ENCODE data around the gene SVEP1. TPM values are rescaled to one million over a fixed set of nuclear protein-coding genes. Genes with fewer than 3 reads are reported as not detected.
"Not testable (repeated sequence)": the region's sequence is repeated elsewhere in the genome, so short reads cannot be mapped to it uniquely, and the experiment has no call there.

SVEP1 gene
- total RNA-seq, 4 donors from 2014 or later = 41.9 to 71.6 (median 60.6) TPM

DNA sequence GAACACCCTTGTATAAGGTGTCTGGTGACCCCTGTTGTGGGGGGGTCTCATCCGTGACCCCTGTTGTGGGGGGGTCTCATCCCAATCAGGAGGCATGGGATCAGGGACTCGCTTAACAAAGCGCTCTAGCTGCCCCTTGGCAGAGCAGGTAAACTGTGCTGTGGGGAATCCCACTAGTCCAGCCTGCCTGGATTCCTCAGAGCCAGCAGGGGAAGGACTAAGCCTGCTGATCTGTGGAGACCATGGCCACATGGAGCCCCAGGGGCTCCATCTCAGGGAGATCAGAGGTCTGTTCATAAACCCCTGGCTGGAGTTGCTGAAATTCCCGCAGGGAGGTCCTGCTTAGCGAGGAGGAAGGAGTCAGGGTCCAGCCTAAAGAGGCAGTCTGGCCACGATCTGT, 196.1 kb downstream of the SVEP1 start:
- 96% methylated on average over 5 of the region's 6 CpGs for WGBS
- no peak for DNase-seq (ENCODE audit: extremely low spot score)
- Histone ChIP-seq H3K4me1 (no peaks in the 10 kb centered on the region), H3K9me3 (no peaks in the 10 kb centered on the region), H3K27me3 (no peaks in the 10 kb centered on the region), H3K36me3 (peaks cover 0 to 40% (median 4%) of the 10 kb centered on the region in 4 donors), H3K27ac (replicated peaks in 1 of 4) (no peak overlapping the region), H3K4me3 (no peak overlapping the region)
- TF ChIP-seq POLR2AphosphoS5 (IDR thresholded peaks at IDR 0.05) = no peak
- TF ChIP-seq, protein P1, sequence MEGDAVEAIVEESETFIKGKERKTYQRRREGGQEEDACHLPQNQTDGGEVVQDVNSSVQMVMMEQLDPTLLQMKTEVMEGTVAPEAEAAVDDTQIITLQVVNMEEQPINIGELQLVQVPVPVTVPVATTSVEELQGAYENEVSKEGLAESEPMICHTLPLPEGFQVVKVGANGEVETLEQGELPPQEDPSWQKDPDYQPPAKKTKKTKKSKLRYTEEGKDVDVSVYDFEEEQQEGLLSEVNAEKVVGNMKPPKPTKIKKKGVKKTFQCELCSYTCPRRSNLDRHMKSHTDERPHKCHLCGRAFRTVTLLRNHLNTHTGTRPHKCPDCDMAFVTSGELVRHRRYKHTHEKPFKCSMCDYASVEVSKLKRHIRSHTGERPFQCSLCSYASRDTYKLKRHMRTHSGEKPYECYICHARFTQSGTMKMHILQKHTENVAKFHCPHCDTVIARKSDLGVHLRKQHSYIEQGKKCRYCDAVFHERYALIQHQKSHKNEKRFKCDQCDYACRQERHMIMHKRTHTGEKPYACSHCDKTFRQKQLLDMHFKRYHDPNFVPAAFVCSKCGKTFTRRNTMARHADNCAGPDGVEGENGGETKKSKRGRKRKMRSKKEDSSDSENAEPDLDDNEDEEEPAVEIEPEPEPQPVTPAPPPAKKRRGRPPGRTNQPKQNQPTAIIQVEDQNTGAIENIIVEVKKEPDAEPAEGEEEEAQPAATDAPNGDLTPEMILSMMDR (IDR thresholded peaks at IDR 0.05) = no peak
- TF ChIP-seq POLR2A (IDR thresholded peaks at IDR 0.05; ENCODE audit: low read depth) = no peak
- no peak for TF ChIP-seq EP300 (IDR thresholded peaks at IDR 0.05)
- intact Hi-C loops (cut with DNase I) = no loop called here

DNA sequence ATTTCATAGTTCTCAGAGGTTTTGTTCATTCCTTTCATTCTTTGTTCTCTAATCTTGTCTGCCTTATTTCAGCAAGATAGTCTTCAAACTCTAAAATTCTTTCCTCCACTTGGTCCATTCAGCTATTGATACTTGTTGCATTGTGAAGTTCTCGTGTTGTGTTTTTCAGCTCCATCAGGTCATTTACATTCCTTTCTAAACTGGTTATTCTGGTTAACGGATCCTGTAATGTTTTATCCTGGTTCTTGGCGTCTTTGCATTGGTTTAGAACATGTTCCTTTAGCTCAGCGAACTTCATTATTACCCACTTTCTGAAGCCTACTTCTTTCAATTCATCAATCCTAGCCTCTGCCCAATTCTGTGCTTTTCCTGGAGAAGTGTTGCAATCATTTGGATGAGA, 196.8 kb downstream of the SVEP1 start:
- Histone ChIP-seq H3K4me1 (no peaks in the 10 kb centered on the region), H3K27me3 (no peaks in the 10 kb centered on the region), H3K36me3 (peaks cover 0 to 40% (median 4%) of the 10 kb centered on the region in 4 donors), H3K9me3 (no peaks in the 10 kb centered on the region), H3K4me3 (no peak overlapping the region), H3K27ac (replicated peaks in 1 of 4) (no peak overlapping the region)
- DNase-seq (ENCODE audit: extremely low spot score) = no peak
- intact Hi-C loops (cut with DNase I) = no loop called here
- WGBS = 94% methylated on average over 4 of the region's 4 CpGs
- TF ChIP-seq POLR2A (IDR thresholded peaks at IDR 0.05; ENCODE audit: low read depth) = no peak
- TF ChIP-seq EP300 (IDR thresholded peaks at IDR 0.05) = no peak
- no peak for TF ChIP-seq POLR2AphosphoS5 (IDR thresholded peaks at IDR 0.05)
- TF ChIP-seq, protein P1 (IDR thresholded peaks at IDR 0.05) = no peak

DNA sequence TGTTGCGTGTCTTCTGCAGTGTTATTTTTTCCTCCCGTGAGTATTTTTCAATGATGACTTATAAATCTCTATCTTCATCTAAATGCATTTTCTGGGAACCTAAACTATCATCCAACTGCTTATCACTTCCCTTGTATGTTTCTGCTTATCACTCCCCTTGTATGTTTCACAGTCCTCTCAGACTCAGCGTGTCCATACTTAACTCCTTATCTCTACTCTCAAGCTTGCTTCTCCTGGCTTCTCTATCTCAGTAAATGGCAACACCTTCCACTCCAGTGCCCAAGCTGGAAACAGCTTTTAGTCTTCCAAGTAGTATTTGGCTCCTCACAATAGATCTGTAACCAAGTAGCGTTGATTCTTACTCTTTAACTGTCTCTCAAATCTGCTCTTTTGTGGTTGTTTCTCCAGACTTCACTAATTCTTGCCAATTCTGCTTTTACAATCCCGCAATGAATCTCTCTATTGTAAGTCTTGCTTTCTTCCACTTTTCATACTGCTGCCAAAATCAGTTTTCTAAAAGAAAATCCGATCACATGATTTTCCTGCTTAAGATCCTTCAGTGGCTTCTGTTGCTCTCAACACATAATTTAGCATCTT, 208.0 kb downstream of the SVEP1 start:
- Histone ChIP-seq H3K27me3 (no peaks in the 10 kb centered on the region), H3K9me3 (no peaks in the 10 kb centered on the region), H3K36me3 (peaks cover 0 to 7% (median 0%) of the 10 kb centered on the region in 4 donors), H3K4me1 (no peaks in the 10 kb centered on the region), H3K27ac (replicated peaks in 1 of 4) (no peak overlapping the region), H3K4me3 (no peak overlapping the region)
- DNase-seq (ENCODE audit: extremely low spot score) = no peak
- TF ChIP-seq EP300 (IDR thresholded peaks at IDR 0.05) (no peak), POLR2AphosphoS5 (IDR thresholded peaks at IDR 0.05) (no peak), POLR2A (IDR thresholded peaks at IDR 0.05; ENCODE audit: low read depth) (no peak)
- TF ChIP-seq, protein P1 (IDR thresholded peaks at IDR 0.05) = no peak
- WGBS = 72% methylated on average over 6 of the region's 6 CpGs
- intact Hi-C loops (cut with DNase I) = no loop called here

DNA sequence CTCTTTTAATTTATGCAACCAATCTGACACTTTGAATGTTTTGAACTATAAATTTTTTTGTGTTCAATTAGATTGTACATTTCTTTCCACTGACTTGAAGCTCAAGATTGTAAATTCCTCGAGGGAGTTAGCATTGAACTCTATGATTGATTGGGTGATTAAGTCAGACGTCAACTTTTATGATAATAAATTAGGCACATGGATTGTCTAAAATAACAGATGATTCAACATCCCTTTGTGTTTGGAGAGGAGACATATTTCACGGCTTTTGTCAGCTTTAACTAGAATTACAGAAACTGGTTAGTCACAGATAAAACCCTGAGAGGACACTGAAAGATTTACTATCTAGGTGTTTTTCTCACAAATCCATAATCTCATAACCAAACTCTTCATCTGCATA, 209.2 kb downstream of the SVEP1 start:
- H3K9me3 ChIP-seq = no peaks in the 10 kb centered on the region
- no peak overlapping the region for H3K4me3 ChIP-seq
- peaks cover 0 to 7% (median 0%) of the 10 kb centered on the region in 4 donors for H3K36me3 ChIP-seq
- no peaks in the 10 kb centered on the region for H3K4me1 ChIP-seq
- H3K27ac ChIP-seq (replicated peaks in 1 of 4) = no peak overlapping the region
- TF ChIP-seq, protein P1 (IDR thresholded peaks at IDR 0.05) = no peak
- no peak for TF ChIP-seq EP300 (IDR thresholded peaks at IDR 0.05)
- no peak for DNase-seq (ENCODE audit: extremely low spot score)
- WGBS = 24% methylated on average over 3 of the region's 3 CpGs
- no peaks in the 10 kb centered on the region for H3K27me3 ChIP-seq
- intact Hi-C loops (cut with DNase I) = no loop called here

DNA sequence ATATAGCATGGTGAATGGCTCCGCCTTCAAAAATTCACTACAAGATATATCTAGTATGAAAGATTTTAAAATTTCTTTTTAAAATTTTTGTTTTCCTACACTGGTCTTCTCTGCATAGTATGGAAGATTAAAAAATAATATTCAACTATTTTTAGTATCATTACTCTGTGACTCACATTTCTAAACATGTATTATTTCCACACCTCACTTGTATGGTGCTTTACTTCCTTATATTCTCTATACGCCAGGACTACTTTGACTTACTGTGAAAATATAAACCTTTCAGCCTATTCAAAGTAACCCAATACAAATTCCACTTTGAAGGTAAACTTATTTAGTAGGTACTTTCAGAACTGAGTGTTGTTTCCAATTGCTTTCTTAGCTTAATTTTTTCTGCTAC, 215.1 kb downstream of the SVEP1 start:
- intact Hi-C loops (cut with DNase I) = no loop called here
- DNase-seq (ENCODE audit: extremely low spot score) = no peak
- TF ChIP-seq POLR2A (IDR thresholded peaks at IDR 0.05; ENCODE audit: low read depth) = no peak
- no peak for TF ChIP-seq EP300 (IDR thresholded peaks at IDR 0.05)
- no peak for TF ChIP-seq POLR2AphosphoS5 (IDR thresholded peaks at IDR 0.05)
- TF ChIP-seq, protein P1 (IDR thresholded peaks at IDR 0.05) = no peak
- Histone ChIP-seq H3K9me3 (peaks cover 0 to 9% (median 0%) of the 10 kb centered on the region in 4 donors), H3K27me3 (no peaks in the 10 kb centered on the region), H3K4me3 (no peak overlapping the region), H3K4me1 (no peaks in the 10 kb centered on the region), H3K27ac (replicated peaks in 1 of 4) (no peak overlapping the region), H3K36me3 (peaks cover 0 to 4% (median 0%) of the 10 kb centered on the region in 4 donors)
- WGBS = 83% methylated on average over 2 of the region's 2 CpGs

DNA sequence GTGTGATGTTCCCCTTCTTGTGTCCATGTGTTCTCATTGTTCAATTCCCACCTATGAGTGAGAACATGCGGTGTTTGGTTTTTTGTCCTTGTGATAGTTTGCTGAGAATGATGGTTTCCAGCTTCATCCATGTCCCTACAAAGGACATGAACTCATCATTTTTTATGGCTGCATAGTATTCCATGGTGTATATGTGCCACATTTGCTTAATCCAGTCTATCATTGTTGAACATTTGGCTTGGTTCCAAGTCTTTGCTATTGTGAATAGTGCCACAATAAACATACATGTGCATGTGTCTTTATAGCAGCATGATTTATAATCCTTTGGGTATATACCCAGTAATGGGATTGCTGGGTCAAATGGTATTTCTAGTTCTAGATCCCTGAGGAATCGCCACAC, 220.5 kb downstream of the SVEP1 start:
- intact Hi-C loops (cut with DNase I); DNase-seq (ENCODE audit: extremely low spot score); H3K4me3 ChIP-seq; H3K27me3 ChIP-seq; H3K9me3 ChIP-seq; H3K27ac ChIP-seq (replicated peaks in 1 of 4); H3K4me1 ChIP-seq; H3K36me3 ChIP-seq: not testable (repeated sequence)
- 94% methylated on average over 2 of the region's 2 CpGs for WGBS
